ENCODE results near the gene LRRFIP1. TPM values are rescaled to one million over a fixed set of nuclear protein-coding genes. Genes with fewer than 3 reads are reported as not detected.
A peak's percentile ranks its signal among the peaks of the same experiment; 100 is the strongest.

The LRRFIP1 gene
- total and polyA plus RNA-seq, 2 of the 13 experiments (the other 11 are each of a cell fraction or from before 2014, with no cell fraction given), result 15.9 to 40.5 TPM

DNA sequence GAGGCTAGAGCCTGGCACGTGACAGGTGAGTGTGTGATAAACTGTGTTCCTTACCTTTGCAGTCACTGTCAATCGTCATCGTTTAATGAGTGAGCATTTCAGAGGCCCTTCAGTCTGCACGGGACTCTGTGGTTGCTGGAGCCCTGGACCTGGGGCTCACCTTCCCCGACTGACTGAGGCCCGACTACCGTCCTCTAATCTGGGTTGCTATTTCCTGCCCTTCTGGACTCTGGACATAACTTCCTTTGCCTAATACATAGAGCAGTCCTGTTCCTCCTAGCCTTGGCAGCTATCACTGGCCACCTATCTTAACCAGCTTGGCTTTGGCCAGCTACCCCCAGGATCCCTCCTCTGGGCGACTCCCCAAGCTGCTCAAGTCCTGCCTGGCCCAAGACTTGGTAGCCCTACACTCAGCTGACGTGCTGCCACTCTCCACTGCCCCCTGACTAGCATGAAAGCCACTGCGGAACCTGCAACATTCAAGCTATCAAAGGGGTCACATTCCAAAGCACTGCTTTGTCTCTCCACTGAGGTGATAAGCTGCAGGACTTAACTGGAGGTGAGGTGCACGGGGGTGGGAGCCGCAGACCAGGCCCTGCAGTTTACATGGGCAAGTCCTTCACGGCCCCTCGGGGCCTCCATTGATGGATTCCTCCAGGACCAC, 25.8 kb upstream of the LRRFIP1 start (continued):
- TF ChIP-seq, protein P1, sequence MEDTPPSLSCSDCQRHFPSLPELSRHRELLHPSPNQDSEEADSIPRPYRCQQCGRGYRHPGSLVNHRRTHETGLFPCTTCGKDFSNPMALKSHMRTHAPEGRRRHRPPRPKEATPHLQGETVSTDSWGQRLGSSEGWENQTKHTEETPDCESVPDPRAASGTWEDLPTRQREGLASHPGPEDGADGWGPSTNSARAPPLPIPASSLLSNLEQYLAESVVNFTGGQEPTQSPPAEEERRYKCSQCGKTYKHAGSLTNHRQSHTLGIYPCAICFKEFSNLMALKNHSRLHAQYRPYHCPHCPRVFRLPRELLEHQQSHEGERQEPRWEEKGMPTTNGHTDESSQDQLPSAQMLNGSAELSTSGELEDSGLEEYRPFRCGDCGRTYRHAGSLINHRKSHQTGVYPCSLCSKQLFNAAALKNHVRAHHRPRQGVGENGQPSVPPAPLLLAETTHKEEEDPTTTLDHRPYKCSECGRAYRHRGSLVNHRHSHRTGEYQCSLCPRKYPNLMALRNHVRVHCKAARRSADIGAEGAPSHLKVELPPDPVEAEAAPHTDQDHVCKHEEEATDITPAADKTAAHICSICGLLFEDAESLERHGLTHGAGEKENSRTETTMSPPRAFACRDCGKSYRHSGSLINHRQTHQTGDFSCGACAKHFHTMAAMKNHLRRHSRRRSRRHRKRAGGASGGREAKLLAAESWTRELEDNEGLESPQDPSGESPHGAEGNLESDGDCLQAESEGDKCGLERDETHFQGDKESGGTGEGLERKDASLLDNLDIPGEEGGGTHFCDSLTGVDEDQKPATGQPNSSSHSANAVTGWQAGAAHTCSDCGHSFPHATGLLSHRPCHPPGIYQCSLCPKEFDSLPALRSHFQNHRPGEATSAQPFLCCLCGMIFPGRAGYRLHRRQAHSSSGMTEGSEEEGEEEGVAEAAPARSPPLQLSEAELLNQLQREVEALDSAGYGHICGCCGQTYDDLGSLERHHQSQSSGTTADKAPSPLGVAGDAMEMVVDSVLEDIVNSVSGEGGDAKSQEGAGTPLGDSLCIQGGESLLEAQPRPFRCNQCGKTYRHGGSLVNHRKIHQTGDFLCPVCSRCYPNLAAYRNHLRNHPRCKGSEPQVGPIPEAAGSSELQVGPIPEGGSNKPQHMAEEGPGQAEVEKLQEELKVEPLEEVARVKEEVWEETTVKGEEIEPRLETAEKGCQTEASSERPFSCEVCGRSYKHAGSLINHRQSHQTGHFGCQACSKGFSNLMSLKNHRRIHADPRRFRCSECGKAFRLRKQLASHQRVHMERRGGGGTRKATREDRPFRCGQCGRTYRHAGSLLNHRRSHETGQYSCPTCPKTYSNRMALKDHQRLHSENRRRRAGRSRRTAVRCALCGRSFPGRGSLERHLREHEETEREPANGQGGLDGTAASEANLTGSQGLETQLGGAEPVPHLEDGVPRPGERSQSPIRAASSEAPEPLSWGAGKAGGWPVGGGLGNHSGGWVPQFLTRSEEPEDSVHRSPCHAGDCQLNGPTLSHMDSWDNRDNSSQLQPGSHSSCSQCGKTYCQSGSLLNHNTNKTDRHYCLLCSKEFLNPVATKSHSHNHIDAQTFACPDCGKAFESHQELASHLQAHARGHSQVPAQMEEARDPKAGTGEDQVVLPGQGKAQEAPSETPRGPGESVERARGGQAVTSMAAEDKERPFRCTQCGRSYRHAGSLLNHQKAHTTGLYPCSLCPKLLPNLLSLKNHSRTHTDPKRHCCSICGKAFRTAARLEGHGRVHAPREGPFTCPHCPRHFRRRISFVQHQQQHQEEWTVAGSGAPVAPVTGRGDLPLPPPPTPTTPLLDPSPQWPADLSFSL (CRISPR knock-in tag; IDR thresholded peaks at IDR 0.05), result no peak
- TF ChIP-seq ZEB1 (IDR thresholded peaks at IDR 0.05; ENCODE audit: insufficient replicate concordance, low read depth) (peak; percentile 48), PITX1 (CRISPR knock-in tag; IDR thresholded peaks at IDR 0.05) (0 out of 2 replicates have a peak, but pooled peaks have one; percentile 4), BHLHE40 (IDR thresholded peaks at IDR 0.05; ENCODE audit: low read length) (peak; percentile 78), HNRNPUL1 (IDR thresholded peaks at IDR 0.05; ENCODE audit: low read depth, low read length) (no peak), ZNF790 (CRISPR knock-in tag; IDR thresholded peaks at IDR 0.05; ENCODE audit: borderline replicate concordance) (no peak), ZNF879 (CRISPR knock-in tag; IDR thresholded peaks at IDR 0.05) (no peak), ZNF160 (CRISPR knock-in tag; IDR thresholded peaks at IDR 0.05) (0 out of 2 replicates have a peak, but pooled peaks have one; percentile 72), NFIB (CRISPR knock-in tag; IDR thresholded peaks at IDR 0.05; ENCODE audit: borderline replicate concordance) (no peak), ZNF296 (CRISPR knock-in tag; conservative IDR thresholded peaks at IDR 0.05) (no peak), PRMT3 (CRISPR knock-in tag; IDR thresholded peaks at IDR 0.05; ENCODE audit: borderline replicate concordance, low read depth) (no peak), ATF7 (IDR thresholded peaks at IDR 0.05) (no peak), ATF7 (CRISPR knock-in tag; IDR thresholded peaks at IDR 0.05) (no peak; the same call in 1 of the 2 replicates), CCAR2 (optimal IDR thresholded peaks at IDR 0.05; ENCODE audit: low read depth, low read length) (peak; percentile 11), ZNF3 (CRISPR knock-in tag; IDR thresholded peaks at IDR 0.05) (no peak), POLR2G (IDR thresholded peaks at IDR 0.05; ENCODE audit: low read depth, low read length) (peak; percentile 77), ZNF180 (CRISPR knock-in tag; IDR thresholded peaks at IDR 0.05; ENCODE audit: borderline replicate concordance, low read depth) (no peak), TFDP2 (CRISPR knock-in tag; IDR thresholded peaks at IDR 0.05) (no peak), XBP1 (CRISPR knock-in tag; IDR thresholded peaks at IDR 0.05) (no peak)

Data from HepG2 (cell line).